Fibroblast of skin of abdomen (primary cell): Measurements from ENCODE around the gene LRG1.

Source experiments
- DNase-seq: peaks from one replicate; pipeline ENCODE4 v3.0.0-alpha.2; 2013

The LRG1 gene

GRCh38 chr19:4524808-4525562, 14.9 kb downstream of the LRG1 start:
- peak; percentile 32 for DNase-seq

GRCh38 chr19:4523306-4524110, 16.3 kb downstream of the LRG1 start:
- DNase-seq: no peak

- no peak for DNase-seq
Measured at GRCh38 chr19:4522291-4523002, 17.4 kb downstream of the LRG1 start.

GRCh38 chr19:4521888-4522242, 18.0 kb downstream of the LRG1 start:
- DNase-seq: no peak

- no peak for DNase-seq
Measured at GRCh38 chr19:4521170-4521887, 18.5 kb downstream of the LRG1 start.

GRCh38 chr19:4519521-4520277, 20.1 kb downstream of the LRG1 start:
- DNase-seq: no peak

GRCh38 chr19:4519172-4519496, 20.7 kb downstream of the LRG1 start:
- DNase-seq: no peak

GRCh38 chr19:4518345-4519171, 21.3 kb downstream of the LRG1 start, which contains the start of gene PLIN4:
Gene PLIN4, minus strand, starts transcription at chr19:4518486. Its CDS starts 214 bp downstream, at chr19:4518272.
- DNase-seq: peak; percentile 34

- DNase-seq: no peak
Measured at GRCh38 chr19:4517451-4518057, 22.3 kb downstream of the LRG1 start.

GRCh38 chr19:4516939-4517300, 22.9 kb downstream of the LRG1 start:
- no peak for DNase-seq

GRCh38 chr19:4516199-4516938, 23.5 kb downstream of the LRG1 start:
- DNase-seq: no peak

- DNase-seq: no peak
Measured at GRCh38 chr19:4515732-4516131, 24.1 kb downstream of the LRG1 start.

GRCh38 chr19:4513248-4513647, 26.6 kb downstream of the LRG1 start:
- no peak for DNase-seq

- DNase-seq: no peak
Measured at GRCh38 chr19:4512070-4512469, 27.8 kb downstream of the LRG1 start.

- DNase-seq: no peak
Measured at GRCh38 chr19:4511300-4512054, 28.4 kb downstream of the LRG1 start.

GRCh38 chr19:4510435-4511255, 29.2 kb downstream of the LRG1 start:
- DNase-seq: no peak

- DNase-seq: no peak
Measured at GRCh38 chr19:4508698-4509097, 31.1 kb downstream of the LRG1 start.

GRCh38 chr19:4507804-4508203, 32.0 kb downstream of the LRG1 start:
- DNase-seq: no peak

GRCh38 chr19:4507150-4507452, 32.7 kb downstream of the LRG1 start:
- no peak for DNase-seq
